Measurements from ENCODE around the gene HTRA1.

GRCh38 chr10:122420624-122421007 lies 40.7 kb upstream of the HTRA1 start:
- TF ChIP-seq CTCF (IDR thresholded peaks at IDR 0.05): no peak
- no peak for TF ChIP-seq TCF7L2 (IDR thresholded peaks at IDR 0.05; ENCODE audit: low read depth, low read length)
- TF ChIP-seq POLR2AphosphoS5 (IDR thresholded peaks at IDR 0.05; ENCODE audit: low read depth, low read length): no peak
- TF ChIP-seq REST (IDR thresholded peaks at IDR 0.05; ENCODE audit: insufficient read depth in 1 of 2, low read depth in 2 of 2, low read length in 1 of 2): no peak
